Upper lobe of right lung (tissue), 1 donor: Measurements from ENCODE around the gene PROSER2. TPM values are rescaled to one million over a fixed set of nuclear protein-coding genes. Genes with fewer than 3 reads are reported as not detected.
"Not testable (repeated sequence)": the region's sequence is repeated elsewhere in the genome, so short reads cannot be mapped to it uniquely, and the experiment has no call there.

Experiments
- ATAC-seq: fragments of 200-7000 bp; cut with Tn5 transposase; one replicate; pipeline ENCODE4 v1.9.1; 2020; ENCODE audit warnings: mild to moderate bottlenecking, moderate library complexity
- DNase-seq: peaks from one replicate; pipeline ENCODE4 v3.0.0-alpha.2; 2020
- H3K27ac ChIP-seq: fragments of 200-600 bp; one replicate; pipeline ENCODE4 v1.8.0; 2022
- H3K27me3 ChIP-seq: fragments of 200-600 bp; one replicate; pipeline ENCODE4 v1.8.0; 2022; ENCODE audit warnings: mild to moderate bottlenecking
- H3K36me3 ChIP-seq: fragments of 200-600 bp; one replicate; pipeline ENCODE4 v1.8.0; 2022
- H3K4me1 ChIP-seq: fragments of 200-600 bp; one replicate; pipeline ENCODE4 v1.8.0; 2022
- H3K4me3 ChIP-seq: fragments of 200-600 bp; one replicate; pipeline ENCODE4 v1.8.0; 2022; ENCODE audit warnings: mild to moderate bottlenecking
- H3K9me3 ChIP-seq: fragments of 200-600 bp; one replicate; pipeline ENCODE4 v1.8.0; 2022
- CTCF ChIP-seq: fragments of 200-600 bp; IDR thresholded peaks from one replicate; pipeline ENCODE4 v1.8.0; 2022; ENCODE audit warnings: antibody characterized with exemption
- intact Hi-C: fragments of 100-400 bp; cut with DNase I; formaldehyde crosslinking; loops from one replicate; pipeline ENCODE4 v1.11.0; 2022
- total RNA-seq: library from RNA; stranded (reverse); fragmentation: NEBNext Ultra II Directional; extraction: Animal tissue kit (Norgen Biotek cat#: 25700); gene quantifications from one replicate; pipeline ENCODE4 v1.2.1, GENCODE V29; 2021
- donor health status: DM: no; HTN: yes; CAD: no; lungs with severe emphysema.

Gene PROSER2
- total RNA-seq, 1 donor from 2014 or later, result 33.3 TPM

GRCh38 chr10:11887381-11888227, 64.4 kb downstream of the PROSER2 start:
- H3K27ac ChIP-seq, result no peak overlapping the region
- no peaks in the 10 kb centered on the region for H3K27me3 ChIP-seq
- H3K4me3 ChIP-seq, result no peak overlapping the region
- TF ChIP-seq CTCF, result no peak
- H3K4me1 ChIP-seq, result no peaks in the 10 kb centered on the region
- intact Hi-C loops, result no loop called here
- H3K9me3 ChIP-seq, result no peaks in the 10 kb centered on the region
- DNase-seq (peak; percentile 59), ATAC-seq (no peak)
- no peaks in the 10 kb centered on the region for H3K36me3 ChIP-seq

- H3K4me1 ChIP-seq, ATAC-seq, H3K27me3 ChIP-seq, H3K27ac ChIP-seq, intact Hi-C loops, H3K9me3 ChIP-seq, H3K4me3 ChIP-seq, H3K36me3 ChIP-seq: not testable (repeated sequence)
- peak; percentile 19 for DNase-seq
These were observed 66.1 kb downstream of the PROSER2 start for GRCh38 chr10:11889263-11889662.

GRCh38 chr10:11891776-11892486, 68.8 kb downstream of the PROSER2 start:
- H3K4me3 ChIP-seq, result no peak overlapping the region
- no peaks in the 10 kb centered on the region for H3K27me3 ChIP-seq
- H3K36me3 ChIP-seq, result no peaks in the 10 kb centered on the region
- no peak for TF ChIP-seq CTCF
- ATAC-seq (no peak), DNase-seq (no peak)
- H3K9me3 ChIP-seq, result no peaks in the 10 kb centered on the region
- intact Hi-C loops, result no loop called here
- no peak overlapping the region for H3K27ac ChIP-seq
- no peaks in the 10 kb centered on the region for H3K4me1 ChIP-seq

- Histone ChIP-seq H3K4me1 (peaks cover 3% of the 10 kb centered on the region), H3K27me3 (no peaks in the 10 kb centered on the region), H3K27ac (no peak overlapping the region), H3K36me3 (no peaks in the 10 kb centered on the region), H3K4me3 (no peak overlapping the region), H3K9me3 (no peaks in the 10 kb centered on the region)
- no peak for ATAC-seq
- intact Hi-C loops, result no loop called here
- DNase-seq, result peak; percentile 43
- no peak for TF ChIP-seq CTCF
These were observed 70.7 kb downstream of the PROSER2 start for GRCh38 chr10:11893749-11894278.

DNA sequence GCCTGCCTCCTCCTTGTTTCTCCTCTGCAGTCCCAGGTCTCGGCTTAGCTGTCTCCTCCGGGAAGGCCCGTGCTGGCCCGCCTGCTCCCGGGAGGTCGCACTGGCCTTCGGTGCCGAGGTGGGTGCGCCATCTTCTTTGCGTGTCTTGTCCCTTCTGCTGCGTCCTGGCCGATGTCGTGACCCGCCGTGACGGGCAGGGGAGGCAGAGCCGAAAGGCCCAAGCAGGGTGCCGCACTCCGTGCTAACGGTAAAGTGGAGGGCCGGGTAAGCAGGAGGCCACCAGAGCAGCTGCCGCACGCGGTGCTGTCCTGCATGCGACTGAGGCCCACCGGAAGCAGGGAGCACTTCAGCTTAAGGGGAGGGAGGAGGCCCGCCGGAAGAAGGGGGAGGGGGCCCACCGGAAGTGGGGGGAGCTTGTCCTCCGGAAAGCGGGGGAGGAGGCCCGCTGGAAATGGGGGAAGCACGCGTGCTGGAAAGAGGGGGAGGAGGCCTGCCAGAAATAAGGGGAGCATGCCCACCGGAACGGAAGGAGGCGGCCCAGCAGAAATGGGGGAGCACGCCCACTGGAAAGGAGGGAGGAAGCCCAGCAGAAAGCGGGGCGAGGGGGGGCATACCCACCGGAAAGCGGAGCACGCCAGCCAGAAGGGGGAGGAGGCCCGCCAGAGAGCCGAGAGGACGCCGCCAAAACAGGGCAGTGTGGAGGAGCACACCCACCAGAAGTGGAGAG, 71.4 kb downstream of the PROSER2 start:
- no peak for TF ChIP-seq CTCF
- no peaks in the 10 kb centered on the region for H3K36me3 ChIP-seq
- no peak overlapping the region for H3K27ac ChIP-seq
- no peaks in the 10 kb centered on the region for H3K27me3 ChIP-seq
- H3K4me1 ChIP-seq, result peaks cover 3% of the 10 kb centered on the region
- ATAC-seq, result no peak
- H3K4me3 ChIP-seq, result no peak overlapping the region
- no peaks in the 10 kb centered on the region for H3K9me3 ChIP-seq
- intact Hi-C loops, result no loop called here
- DNase-seq, result peak; percentile 60

- intact Hi-C loops, result no loop called here
These were observed 71.9 kb downstream of the PROSER2 start for GRCh38 chr10:11895108-11895466.

More at GRCh38 chr10:11895108-11895466, 71.9 kb downstream of the PROSER2 start:
- Histone ChIP-seq H3K9me3 (no peaks in the 10 kb centered on the region), H3K27ac (no peak overlapping the region), H3K4me1 (peaks cover 3% of the 10 kb centered on the region), H3K36me3 (no peaks in the 10 kb centered on the region), H3K27me3 (no peaks in the 10 kb centered on the region), H3K4me3 (no peak overlapping the region)
- no peak for ATAC-seq
- no peak for TF ChIP-seq CTCF
- DNase-seq, result no peak
